Measurements from ENCODE around the gene PADI1. TPM values are rescaled to one million over a fixed set of nuclear protein-coding genes. Genes with fewer than 3 reads are reported as not detected.
A peak's percentile ranks its signal among the peaks of the same experiment; 100 is the strongest.

Gene PADI1
- total and polyA plus RNA-seq, 2 of the 8 experiments (the other 6 are each of a cell fraction or from before 2014, with no cell fraction given), result 0.20 to 0.30 TPM

- no peak overlapping the region for H2BK15ac ChIP-seq (ENCODE audit: low read length)
- 0 out of 4 replicates have a peak, but pooled peaks cover 0 to 3% of the 10 kb centered on the region in 2 experiments for H3K9me3 ChIP-seq (ENCODE audit: insufficient read depth in 2 of 2, low read depth in 1 of 2, low read length in 1 of 2)
- FAIRE-seq, result no peak
- no peak overlapping the region for H3K14ac ChIP-seq (ENCODE audit: insufficient read length)
- ChIA-PET CTCF (ENCODE audit: partially characterized antibody) (no interaction called here), POLR2A (ENCODE audit: partially characterized antibody) (no interaction called here)
- no peak overlapping the region for H3K4me2 ChIP-seq (ENCODE audit: insufficient read depth in 1 of 2, low read depth in 2 of 2, low read length in 2 of 2)
- H3K79me1 ChIP-seq (ENCODE audit: low read depth, low read length), result no peaks in the 10 kb centered on the region
- H3K56ac ChIP-seq (replicated peaks; ENCODE audit: insufficient read length, low read depth, low read length), result no peak overlapping the region
- no peak overlapping the region for H3K27ac ChIP-seq (ENCODE audit: low read depth, low read length)
- H4K91ac ChIP-seq (replicated peaks; ENCODE audit: insufficient read length, low read length), result no peak overlapping the region
- no peak overlapping the region for H3K23ac ChIP-seq (ENCODE audit: insufficient read length)
- H3K9ac ChIP-seq (replicated peaks in 1 of 4; ENCODE audit: extremely low read depth in 1 of 4, low read depth in 3 of 4, low read length in 3 of 4), result no peak overlapping the region
- H3K4me1 ChIP-seq (replicated peaks in 1 of 4; ENCODE audit: control insufficient read depth in 3 of 4, insufficient read depth in 4 of 4, low read length in 3 of 4), result no peaks in the 10 kb centered on the region
- no peak overlapping the region for H2BK5ac ChIP-seq (ENCODE audit: low read depth, low read length)
- H3K4ac ChIP-seq (replicated peaks; ENCODE audit: insufficient read length, low read depth, low read length), result no peak overlapping the region
- H4K5ac ChIP-seq (ENCODE audit: insufficient read length, low read depth, low read length), result no peak overlapping the region
- H4K8ac ChIP-seq (ENCODE audit: extremely low read depth, insufficient read depth, low read length), result no peak overlapping the region
- H3K79me2 ChIP-seq (ENCODE audit: control insufficient read depth in 1 of 2, insufficient read depth in 2 of 2, low read length in 2 of 2), result no peaks in the 10 kb centered on the region
- H3K36me3 ChIP-seq (ENCODE audit: control insufficient read depth in 2 of 4, insufficient read depth in 4 of 4, low read length in 3 of 4), result no peaks in the 10 kb centered on the region
- no peak overlapping the region for H3K18ac ChIP-seq (ENCODE audit: extremely low read depth, low read length)
- no peak for DNase-seq (ENCODE audit: low read depth in 1 of 2, low spot score in 2 of 2)
- H2AFZ ChIP-seq (ENCODE audit: low read length), result no peak overlapping the region
- no peak overlapping the region for H2AK5ac ChIP-seq (ENCODE audit: low read depth, low read length)
- H2BK20ac ChIP-seq (ENCODE audit: low read length), result 0 out of 2 replicates have a peak overlapping the region, but pooled peaks have one; percentile 48
- 83% methylated on average over 3 of the region's 3 CpGs; no CpG with 5 or more reads in 1 of the 2 experiments for WGBS, 2 experiments (ENCODE audit: extremely low coverage in 1 of 2, insufficient coverage in 1 of 2, insufficient read length in 1 of 2, insufficient replicate concordance in 2 of 2, low coverage in 1 of 2, low lambda C conversion rate in 2 of 2, missing lambda C conversion rate in 1 of 2)
- no peak overlapping the region for H2BK12ac ChIP-seq (ENCODE audit: low read depth, low read length)
- no peaks in the 10 kb centered on the region for H4K20me1 ChIP-seq (replicated peaks in 1 of 2; ENCODE audit: control insufficient read depth in 1 of 2, insufficient read depth in 2 of 2, low read length in 2 of 2)
- no peak overlapping the region for H3K4me3 ChIP-seq (ENCODE audit: extremely low read depth in 1 of 4, insufficient read depth in 2 of 4, low read depth in 3 of 4, low read length in 4 of 4)
- H3K23me2 ChIP-seq (ENCODE audit: low read depth, low read length), result no peaks in the 10 kb centered on the region
- H3K27me3 ChIP-seq (replicated peaks in 1 of 4; ENCODE audit: control insufficient read depth in 3 of 4, extremely low read depth in 1 of 4, insufficient read depth in 3 of 4, low read length in 3 of 4), result no peaks in the 10 kb centered on the region
- H2BK120ac ChIP-seq (replicated peaks; ENCODE audit: low read depth, low read length), result no peak overlapping the region
- TF ChIP-seq CBX5 (IDR thresholded peaks at IDR 0.05; ENCODE audit: low read depth, low read length), result no peak
- TF ChIP-seq KDM4A (IDR thresholded peaks at IDR 0.05; ENCODE audit: low read depth, low read length, severe bottlenecking), result no peak
- TF ChIP-seq SP2 (IDR thresholded peaks at IDR 0.05; ENCODE audit: low read length), result no peak
- TF ChIP-seq RFX5 (IDR thresholded peaks at IDR 0.05; ENCODE audit: borderline replicate concordance, low read depth, low read length), result no peak
- TF ChIP-seq NRF1 (IDR thresholded peaks at IDR 0.05; ENCODE audit: low read depth, low read length), result no peak
- TF ChIP-seq SIN3A (conservative IDR thresholded peaks at IDR 0.05 in 1 of 2, IDR thresholded peaks at IDR 0.05 in 1 of 2; ENCODE audit: low read depth in 1 of 2, low read length in 2 of 2), result no peak
- no peak for TF ChIP-seq HDAC6 (IDR thresholded peaks at IDR 0.05; ENCODE audit: low read depth, low read length)
- TF ChIP-seq MAX (IDR thresholded peaks at IDR 0.05), result no peak
- TF ChIP-seq RXRA (IDR thresholded peaks at IDR 0.05; ENCODE audit: insufficient read depth, low read depth, low read length), result no peak
- no peak for TF ChIP-seq NANOG (IDR thresholded peaks at IDR 0.05; ENCODE audit: insufficient read depth, low read depth, low read length, poor library complexity, severe bottlenecking)
- TF ChIP-seq TAF7 (optimal IDR thresholded peaks at IDR 0.05; ENCODE audit: borderline replicate concordance, low read depth, low read length), result no peak
- TF ChIP-seq SIX5 (IDR thresholded peaks at IDR 0.05; ENCODE audit: low read depth, low read length), result no peak
- TF ChIP-seq CHD2 (IDR thresholded peaks at IDR 0.05; ENCODE audit: low read length), result no peak
- TF ChIP-seq SAP30 (IDR thresholded peaks at IDR 0.05; ENCODE audit: insufficient read depth, insufficient replicate concordance, low read length), result no peak
Measured at GRCh38 chr1:17173217-17173616, 31.7 kb upstream of the PADI1 start.
